ENCODE results near the gene BARX2.
"Not testable (repeated sequence)": the region's sequence is repeated elsewhere in the genome, so short reads cannot be mapped to it uniquely, and the experiment has no call there.

Gene BARX2

GRCh38 chr11:129375751-129376657 lies at the start of gene BARX2:
Gene BARX2, plus strand, starts transcription at chr11:129375848. Its CDS starts 188 bp downstream, at chr11:129376036.
- peak; percentile 25 for DNase-seq (ENCODE audit: low read depth)
- H3K4me3 ChIP-seq (ENCODE audit: low read depth, low read length): peak within 1 kb of the TSS; percentile 33

- DNase-seq (ENCODE audit: low read depth): no peak
- H3K4me3 ChIP-seq (ENCODE audit: low read depth, low read length): no peak overlapping the region
Measured at GRCh38 chr11:129326921-129327320, 48.7 kb upstream of the BARX2 start.

GRCh38 chr11:129327708-129328107 lies 47.9 kb upstream of the BARX2 start:
- DNase-seq (ENCODE audit: low read depth); H3K4me3 ChIP-seq (ENCODE audit: low read depth, low read length): not testable (repeated sequence)

GRCh38 chr11:129328756-129329155 lies 46.9 kb upstream of the BARX2 start:
- DNase-seq (ENCODE audit: low read depth): no peak
- H3K4me3 ChIP-seq (ENCODE audit: low read depth, low read length): no peak overlapping the region

- H3K4me3 ChIP-seq (ENCODE audit: low read depth, low read length): no peak overlapping the region
- no peak for DNase-seq (ENCODE audit: low read depth)
Measured at GRCh38 chr11:129331217-129331616, 44.4 kb upstream of the BARX2 start.

- DNase-seq (ENCODE audit: low read depth): peak; percentile 39
- H3K4me3 ChIP-seq (ENCODE audit: low read depth, low read length): no peak overlapping the region
Measured at GRCh38 chr11:129331871-129332274, 43.8 kb upstream of the BARX2 start.

- H3K4me3 ChIP-seq (ENCODE audit: low read depth, low read length): no peak overlapping the region
- DNase-seq (ENCODE audit: low read depth): no peak
Measured at GRCh38 chr11:129333873-129334272, 41.8 kb upstream of the BARX2 start.

- not testable (repeated sequence) for DNase-seq (ENCODE audit: low read depth); H3K4me3 ChIP-seq (ENCODE audit: low read depth, low read length)
Measured at GRCh38 chr11:129344301-129344940, 31.2 kb upstream of the BARX2 start.

GRCh38 chr11:129346916-129347315 lies 28.7 kb upstream of the BARX2 start:
- no peak overlapping the region for H3K4me3 ChIP-seq (ENCODE audit: low read depth, low read length)
- DNase-seq (ENCODE audit: low read depth): no peak

- DNase-seq (ENCODE audit: low read depth): no peak
- H3K4me3 ChIP-seq (ENCODE audit: low read depth, low read length): no peak overlapping the region
Measured at GRCh38 chr11:129348813-129349212, 26.8 kb upstream of the BARX2 start.

GRCh38 chr11:129352676-129353075 lies 23.0 kb upstream of the BARX2 start:
- no peak overlapping the region for H3K4me3 ChIP-seq (ENCODE audit: low read depth, low read length)
- DNase-seq (ENCODE audit: low read depth): no peak

- no peak overlapping the region for H3K4me3 ChIP-seq (ENCODE audit: low read depth, low read length)
- no peak for DNase-seq (ENCODE audit: low read depth)
Measured at GRCh38 chr11:129354691-129355090, 21.0 kb upstream of the BARX2 start.

- H3K4me3 ChIP-seq (ENCODE audit: low read depth, low read length): no peak overlapping the region
- no peak for DNase-seq (ENCODE audit: low read depth)
Measured at GRCh38 chr11:129359748-129360147, 15.9 kb upstream of the BARX2 start.

- peak; percentile 49 for DNase-seq (ENCODE audit: low read depth)
- H3K4me3 ChIP-seq (ENCODE audit: low read depth, low read length): no peak overlapping the region
Measured at GRCh38 chr11:129364143-129364654, 11.4 kb upstream of the BARX2 start.

- no peak for DNase-seq (ENCODE audit: low read depth)
Measured at GRCh38 chr11:129365816-129366215, 9.8 kb upstream of the BARX2 start.

GRCh38 chr11:129366737-129367597 lies 8.7 kb upstream of the BARX2 start:
- H3K4me3 ChIP-seq (ENCODE audit: low read depth, low read length): no peak overlapping the region
- DNase-seq (ENCODE audit: low read depth): no peak

More at GRCh38 chr11:129365816-129366215, 9.8 kb upstream of the BARX2 start:
- H3K4me3 ChIP-seq (ENCODE audit: low read depth, low read length): no peak overlapping the region

- no peak overlapping the region for H3K4me3 ChIP-seq (ENCODE audit: low read depth, low read length)
- no peak for DNase-seq (ENCODE audit: low read depth)
Measured at GRCh38 chr11:129368889-129369672, 6.6 kb upstream of the BARX2 start.

- DNase-seq (ENCODE audit: low read depth): no peak
- H3K4me3 ChIP-seq (ENCODE audit: low read depth, low read length): no peak overlapping the region
Measured at GRCh38 chr11:129370715-129371114, 4.9 kb upstream of the BARX2 start.

Measured in skeletal muscle cell (primary cell).